Measurements from ENCODE around the gene CCNF. TPM values are rescaled to one million over a fixed set of nuclear protein-coding genes. Genes with fewer than 3 reads are reported as not detected.

The CCNF gene
- total and polyA plus RNA-seq, 9 of the 15 experiments (the other 6 are each of a cell fraction or from before 2014, with no cell fraction given): 4.1 to 70.1 (median 29.5) TPM

- TF ChIP-seq VEZF1 (CRISPR knock-in tag; IDR thresholded peaks at IDR 0.05) (peak; percentile 98), ELF1 (tag; IDR thresholded peaks at IDR 0.05) (peak; percentile 24; the same call in 1 of the 2 replicates), E4F1 (CRISPR knock-in tag; IDR thresholded peaks at IDR 0.05; ENCODE audit: borderline replicate concordance) (no peak), NBN (IDR thresholded peaks at IDR 0.05; ENCODE audit: low read depth) (no peak), CTBP1 (IDR thresholded peaks at IDR 0.05; ENCODE audit: borderline replicate concordance) (peak; percentile 86), KDM2B (CRISPR knock-in tag; IDR thresholded peaks at IDR 0.05) (peak; percentile 95; the same call in 1 of the 2 replicates), RBM25 (IDR thresholded peaks at IDR 0.05; ENCODE audit: low read depth, low read length, severe bottlenecking) (peak; percentile 100), CEBPG (CRISPR knock-in tag; IDR thresholded peaks at IDR 0.05) (no peak), CEBPG (tag; conservative IDR thresholded peaks at IDR 0.05 in 1 of 2, IDR thresholded peaks at IDR 0.05 in 1 of 2) (no peak), CBFA2T2 (conservative IDR thresholded peaks at IDR 0.05) (no peak), GABPA (tag; conservative IDR thresholded peaks at IDR 0.05; ENCODE audit: low read depth) (peak; percentile 50; the same call in 1 of the 2 replicates), ZNF143 (CRISPR knock-in tag; IDR thresholded peaks at IDR 0.05) (0 out of 2 replicates have a peak, but pooled peaks have one; percentile 10), CHD2 (IDR thresholded peaks at IDR 0.05; ENCODE audit: low read depth, low read length) (peak; percentile 73), MEIS2 (IDR thresholded peaks at IDR 0.05; ENCODE audit: partially characterized antibody) (peak; percentile 15), FOXA3 (CRISPR knock-in tag; conservative IDR thresholded peaks at IDR 0.05 in 1 of 2, IDR thresholded peaks at IDR 0.05 in 1 of 2) (0 out of 4 replicates have a peak, but pooled peaks of 1 of the 2 experiments have one; percentile 24), ZBTB2 (IDR thresholded peaks at IDR 0.05) (no peak), U2AF1 (optimal IDR thresholded peaks at IDR 0.05; ENCODE audit: low read depth, low read length) (peak; percentile 15), IRF1 (CRISPR knock-in tag; IDR thresholded peaks at IDR 0.05; ENCODE audit: borderline replicate concordance) (no peak), RBBP5 (IDR thresholded peaks at IDR 0.05; ENCODE audit: borderline replicate concordance, insufficient read depth, low read length, poor library complexity, severe bottlenecking) (peak; percentile 15), TBP (optimal IDR thresholded peaks at IDR 0.05; ENCODE audit: low read depth, low read length) (peak; percentile 69)
Observed at GRCh38 chr16:2429034-2429770, at the start of gene CCNF (continued).

Measured in K562 (cell line).